PC-3 (cell line): Measurements from ENCODE around the gene OGDH.

Experiments
- EZH2 ChIP-seq: fragments of 300-600 bp; sonication (generic); IDR thresholded peaks from one replicate; pipeline ENCODE4 v1.6.1; 2017; ENCODE audit warnings: antibody characterized with exemption, mild to moderate bottlenecking, low read length; ENCODE audit not compliant: unreplicated experiment
- TF ChIP-seq, protein P1 (sequence below): fragments of 300-600 bp; sonication (generic); conservative IDR thresholded peaks from 2 replicates; pipeline ENCODE4 v1.5.1; 2017; ENCODE audit warnings: antibody characterized with exemption, low read depth, mild to moderate bottlenecking, low read length

DNA sequence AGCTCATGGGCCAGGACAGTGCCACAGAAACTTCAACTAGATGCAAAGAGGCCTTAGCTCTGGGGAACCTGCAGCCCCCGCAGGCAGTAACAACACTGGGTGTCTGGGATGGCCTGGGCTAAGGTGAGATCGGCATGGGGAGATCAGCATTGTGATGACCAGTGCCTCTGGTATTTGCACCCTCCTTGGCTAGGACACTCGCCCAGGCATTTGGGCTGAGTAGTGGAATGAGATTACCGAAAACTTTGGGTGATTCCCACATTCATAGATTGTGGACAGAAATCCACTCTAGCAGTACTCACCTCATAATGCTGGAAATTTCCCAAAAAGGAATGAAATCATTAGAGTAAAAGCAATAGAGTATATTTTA lies 71.7 kb downstream of the OGDH start:
- TF ChIP-seq, protein P1, sequence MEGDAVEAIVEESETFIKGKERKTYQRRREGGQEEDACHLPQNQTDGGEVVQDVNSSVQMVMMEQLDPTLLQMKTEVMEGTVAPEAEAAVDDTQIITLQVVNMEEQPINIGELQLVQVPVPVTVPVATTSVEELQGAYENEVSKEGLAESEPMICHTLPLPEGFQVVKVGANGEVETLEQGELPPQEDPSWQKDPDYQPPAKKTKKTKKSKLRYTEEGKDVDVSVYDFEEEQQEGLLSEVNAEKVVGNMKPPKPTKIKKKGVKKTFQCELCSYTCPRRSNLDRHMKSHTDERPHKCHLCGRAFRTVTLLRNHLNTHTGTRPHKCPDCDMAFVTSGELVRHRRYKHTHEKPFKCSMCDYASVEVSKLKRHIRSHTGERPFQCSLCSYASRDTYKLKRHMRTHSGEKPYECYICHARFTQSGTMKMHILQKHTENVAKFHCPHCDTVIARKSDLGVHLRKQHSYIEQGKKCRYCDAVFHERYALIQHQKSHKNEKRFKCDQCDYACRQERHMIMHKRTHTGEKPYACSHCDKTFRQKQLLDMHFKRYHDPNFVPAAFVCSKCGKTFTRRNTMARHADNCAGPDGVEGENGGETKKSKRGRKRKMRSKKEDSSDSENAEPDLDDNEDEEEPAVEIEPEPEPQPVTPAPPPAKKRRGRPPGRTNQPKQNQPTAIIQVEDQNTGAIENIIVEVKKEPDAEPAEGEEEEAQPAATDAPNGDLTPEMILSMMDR, result no peak
- no peak for TF ChIP-seq EZH2
